CD4-positive, alpha-beta T cell treated with Interleukin-17A for 4 hours (primary cell): ENCODE data around the gene GALNT14.

Experiments
- DNase-seq: peaks from one replicate; pipeline ENCODE4 v3.0.0-alpha.2; 2020; ENCODE audit warnings: mixed read lengths

The GALNT14 gene

GRCh38 chr2:31134480-31134879 lies 3.8 kb downstream of the GALNT14 start:
- DNase-seq, result no peak

GRCh38 chr2:31132786-31133185 lies 5.5 kb downstream of the GALNT14 start:
- DNase-seq, result no peak

- no peak for DNase-seq
Observed at GRCh38 chr2:31131871-31132270, 6.4 kb downstream of the GALNT14 start.

GRCh38 chr2:31129375-31130171 lies 8.7 kb downstream of the GALNT14 start:
- no peak for DNase-seq

- no peak for DNase-seq
Observed at GRCh38 chr2:31127931-31128330, 10.3 kb downstream of the GALNT14 start.

GRCh38 chr2:31125918-31126695 lies 12.1 kb downstream of the GALNT14 start:
- DNase-seq, result no peak

- DNase-seq, result no peak
Observed at GRCh38 chr2:31124904-31125303, 13.3 kb downstream of the GALNT14 start.

- no peak for DNase-seq
Observed at GRCh38 chr2:31122133-31122532, 16.1 kb downstream of the GALNT14 start.

- no peak for DNase-seq
Observed at GRCh38 chr2:31113765-31114164, 24.5 kb downstream of the GALNT14 start.

- no peak for DNase-seq
Observed at GRCh38 chr2:31112544-31112943, 25.7 kb downstream of the GALNT14 start.

- no peak for DNase-seq
Observed at GRCh38 chr2:31110998-31111397, 27.2 kb downstream of the GALNT14 start.

GRCh38 chr2:31110431-31110830 lies 27.8 kb downstream of the GALNT14 start:
- DNase-seq, result no peak

GRCh38 chr2:31109633-31110192 lies 28.5 kb downstream of the GALNT14 start:
- no peak for DNase-seq

GRCh38 chr2:31108561-31109286 lies 29.5 kb downstream of the GALNT14 start:
- no peak for DNase-seq

GRCh38 chr2:31107591-31108300 lies 30.5 kb downstream of the GALNT14 start:
- no peak for DNase-seq

GRCh38 chr2:31101701-31102100 lies 36.5 kb downstream of the GALNT14 start:
- no peak for DNase-seq

GRCh38 chr2:31097962-31098613 lies 40.2 kb downstream of the GALNT14 start:
- no peak for DNase-seq

GRCh38 chr2:31090188-31090587 lies 48.1 kb downstream of the GALNT14 start:
- no peak for DNase-seq

- no peak for DNase-seq
Observed at GRCh38 chr2:31089645-31090044, 48.6 kb downstream of the GALNT14 start.

- DNase-seq, result no peak
Observed at GRCh38 chr2:31088504-31089195, 49.6 kb downstream of the GALNT14 start.

- DNase-seq, result no peak
Observed at GRCh38 chr2:31087491-31087890, 50.7 kb downstream of the GALNT14 start.
